Stimulated activated CD8-positive, alpha-beta memory T cell treated with anti-CD3 and anti-CD28 coated beads, Interleukin-2, amount 100 ng/mL, for 1 hour (primary cell): ENCODE measurements around the gene SLC2A9.

ENCODE experiments used
- DNase-seq, 2 donors: peaks; one replicate each; pipeline ENCODE4 v3.0.0-alpha.2; 2020; ENCODE audit warnings: low read depth in 2 of 2

Gene SLC2A9

GRCh38 chr4:9893329-9894108, 127.8 kb downstream of the SLC2A9 start:
- DNase-seq: no peak

GRCh38 chr4:9891740-9892139, 129.6 kb downstream of the SLC2A9 start:
- no peak for DNase-seq

- no peak for DNase-seq
These were observed 130.2 kb downstream of the SLC2A9 start for GRCh38 chr4:9891056-9891455.

GRCh38 chr4:9889306-9889705, 132.0 kb downstream of the SLC2A9 start:
- no peak for DNase-seq

GRCh38 chr4:9885958-9886357, 135.3 kb downstream of the SLC2A9 start:
- DNase-seq: no peak

- no peak for DNase-seq
These were observed 140.7 kb downstream of the SLC2A9 start for GRCh38 chr4:9880406-9881197.

GRCh38 chr4:9877123-9877522, 144.2 kb downstream of the SLC2A9 start:
- no peak for DNase-seq

GRCh38 chr4:9875516-9875915, 145.8 kb downstream of the SLC2A9 start:
- DNase-seq: no peak

GRCh38 chr4:9874385-9874784, 146.9 kb downstream of the SLC2A9 start:
- no peak for DNase-seq

- DNase-seq: no peak
These were observed 151.0 kb downstream of the SLC2A9 start for GRCh38 chr4:9870165-9870790.

- DNase-seq: no peak
These were observed 153.4 kb downstream of the SLC2A9 start for GRCh38 chr4:9867751-9868425.

- no peak for DNase-seq
These were observed 154.4 kb downstream of the SLC2A9 start for GRCh38 chr4:9866931-9867330.

- DNase-seq: no peak
These were observed 159.7 kb downstream of the SLC2A9 start for GRCh38 chr4:9861561-9861960.

- no peak for DNase-seq
These were observed 161.5 kb downstream of the SLC2A9 start for GRCh38 chr4:9859810-9860209.

GRCh38 chr4:9849538-9849920, 171.8 kb downstream of the SLC2A9 start:
- no peak for DNase-seq

- no peak for DNase-seq
These were observed 173.1 kb downstream of the SLC2A9 start for GRCh38 chr4:9847968-9848748.

- DNase-seq: no peak
These were observed 175.4 kb downstream of the SLC2A9 start for GRCh38 chr4:9845791-9846493.

- no peak for DNase-seq
These were observed 180.2 kb downstream of the SLC2A9 start for GRCh38 chr4:9841072-9841471.

- DNase-seq: no peak
These were observed 185.9 kb downstream of the SLC2A9 start for GRCh38 chr4:9835430-9835829.

- no peak for DNase-seq
These were observed 187.9 kb downstream of the SLC2A9 start for GRCh38 chr4:9833421-9833820.

- no peak for DNase-seq
These were observed 188.7 kb downstream of the SLC2A9 start for GRCh38 chr4:9832640-9833039.
